PC-9 (cell line): ENCODE results near the gene SOX12.

Experiments
- EZH2 ChIP-seq: fragments of 200-600 bp; sonication (generic); IDR thresholded peaks from 2 replicates; pipeline ENCODE4 v1.8.0; 2017; ENCODE audit warnings: antibody characterized with exemption, low read depth
- TF ChIP-seq, protein P1 (sequence below): fragments of 200-600 bp; sonication (generic); conservative IDR thresholded peaks from 2 replicates; pipeline ENCODE4 v1.6.1; 2017; ENCODE audit warnings: mixed run types, antibody characterized with exemption, mild to moderate bottlenecking, moderate library complexity

DNA sequence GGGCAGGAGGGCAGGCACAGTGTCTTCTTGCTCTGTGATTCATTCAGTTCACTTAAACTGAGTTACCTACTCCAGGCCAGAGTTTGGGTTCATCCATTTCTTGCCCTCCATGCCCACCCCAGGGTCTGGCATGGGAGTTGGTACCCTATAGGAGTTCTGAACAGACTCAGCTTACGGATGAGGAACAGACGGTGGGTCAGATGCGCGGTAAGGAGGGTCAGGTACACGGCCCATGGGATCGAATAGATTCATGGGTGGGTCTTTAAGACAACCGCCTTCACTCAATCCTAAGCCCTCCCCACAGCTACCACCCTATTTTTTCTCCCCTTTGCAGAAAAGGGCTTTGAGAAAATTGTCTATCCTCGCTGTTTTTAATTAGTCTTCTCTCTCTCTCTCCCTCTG, 42.1 kb downstream of the SOX12 start:
- TF ChIP-seq, protein P1, sequence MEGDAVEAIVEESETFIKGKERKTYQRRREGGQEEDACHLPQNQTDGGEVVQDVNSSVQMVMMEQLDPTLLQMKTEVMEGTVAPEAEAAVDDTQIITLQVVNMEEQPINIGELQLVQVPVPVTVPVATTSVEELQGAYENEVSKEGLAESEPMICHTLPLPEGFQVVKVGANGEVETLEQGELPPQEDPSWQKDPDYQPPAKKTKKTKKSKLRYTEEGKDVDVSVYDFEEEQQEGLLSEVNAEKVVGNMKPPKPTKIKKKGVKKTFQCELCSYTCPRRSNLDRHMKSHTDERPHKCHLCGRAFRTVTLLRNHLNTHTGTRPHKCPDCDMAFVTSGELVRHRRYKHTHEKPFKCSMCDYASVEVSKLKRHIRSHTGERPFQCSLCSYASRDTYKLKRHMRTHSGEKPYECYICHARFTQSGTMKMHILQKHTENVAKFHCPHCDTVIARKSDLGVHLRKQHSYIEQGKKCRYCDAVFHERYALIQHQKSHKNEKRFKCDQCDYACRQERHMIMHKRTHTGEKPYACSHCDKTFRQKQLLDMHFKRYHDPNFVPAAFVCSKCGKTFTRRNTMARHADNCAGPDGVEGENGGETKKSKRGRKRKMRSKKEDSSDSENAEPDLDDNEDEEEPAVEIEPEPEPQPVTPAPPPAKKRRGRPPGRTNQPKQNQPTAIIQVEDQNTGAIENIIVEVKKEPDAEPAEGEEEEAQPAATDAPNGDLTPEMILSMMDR: no peak
- TF ChIP-seq EZH2: no peak
